Osteoblast (primary cell): ENCODE measurements around the gene MRC2. TPM values are rescaled to one million over a fixed set of nuclear protein-coding genes. Genes with fewer than 3 reads are reported as not detected.

Experiments
- DNase-seq: peaks from one replicate; pipeline ENCODE4 v3.0.0; 2011; ENCODE audit warnings: low spot score, mixed read lengths; ENCODE audit not compliant: insufficient read length; ENCODE audit errors: missing footprints
- H2AFZ ChIP-seq: 2 replicates; pipeline ENCODE4 v1.6.0; 2011; ENCODE audit warnings: mild to moderate bottlenecking, low read length
- H3K27ac ChIP-seq: 2 replicates; pipeline ENCODE4 v1.5.1; 2011; ENCODE audit warnings: mild to moderate bottlenecking, low read depth, low read length, moderate library complexity
- H3K27me3 ChIP-seq: 2 replicates; pipeline ENCODE4 v1.6.0; 2012; ENCODE audit warnings: mild to moderate bottlenecking, control low read depth, inconsistent platforms, low read length, moderate library complexity; ENCODE audit not compliant: insufficient read depth
- H3K36me3 ChIP-seq: 2 replicates; pipeline ENCODE4 v1.5.1; 2011; ENCODE audit warnings: mild to moderate bottlenecking, low read length, control low read depth, moderate library complexity; ENCODE audit not compliant: insufficient read depth
- H3K4me1 ChIP-seq: 2 replicates; pipeline ENCODE4 v1.5.1; 2011; ENCODE audit warnings: mild to moderate bottlenecking, low read length, control low read depth, moderate library complexity; ENCODE audit not compliant: insufficient read depth
- H3K4me2 ChIP-seq: 2 replicates; pipeline ENCODE4 v1.6.0; 2011; ENCODE audit warnings: mild to moderate bottlenecking, low read length; ENCODE audit not compliant: insufficient read depth
- H3K4me3 ChIP-seq: fragments of 200-600 bp; sonication (generic); 3 replicates; pipeline ENCODE4 v1.5.1; 2012; ENCODE audit warnings: mild to moderate bottlenecking, low read length, inconsistent platforms; ENCODE audit not compliant: insufficient read depth
- H3K79me2 ChIP-seq: 2 replicates; pipeline ENCODE4 v1.6.0; 2012; ENCODE audit warnings: mild to moderate bottlenecking, low read length, control low read depth, inconsistent platforms; ENCODE audit not compliant: insufficient read depth
- H3K9me3 ChIP-seq: 2 replicates; pipeline ENCODE4 v1.5.1; 2011; ENCODE audit warnings: low read depth, low read length, control low read depth
- H4K20me1 ChIP-seq: 2 replicates; pipeline ENCODE4 v1.6.0; 2012; ENCODE audit warnings: mild to moderate bottlenecking, low read length, control low read depth; ENCODE audit not compliant: insufficient read depth
- total RNA-seq: library from RNA; depleted of rRNA; stranded (reverse); fragments of >200 nt; gene quantifications from 2 replicates; pipeline ENCODE4 v1.2.3, GENCODE V29; 2012
- TF ChIP-seq, protein P1 (sequence below): IDR thresholded peaks from 2 replicates; pipeline ENCODE4 v1.5.1; 2011; ENCODE audit warnings: mild to moderate bottlenecking, low read depth, low read length, moderate library complexity; ENCODE audit errors: extremely low read depth

MRC2 gene
- total RNA-seq, 1 donor: 552 TPM

GRCh38 chr17:62641153-62641552, 13.7 kb downstream of the MRC2 start:
- Histone ChIP-seq H3K27ac (no peak overlapping the region), H2AFZ (no peak overlapping the region), H4K20me1 (peaks cover 45% of the 10 kb centered on the region), H3K79me2 (peaks cover 88% of the 10 kb centered on the region), H3K4me1 (no peaks in the 10 kb centered on the region), H3K4me3 (no peak overlapping the region), H3K27me3 (no peaks in the 10 kb centered on the region), H3K4me2 (no peak overlapping the region), H3K9me3 (no peaks in the 10 kb centered on the region), H3K36me3 (peaks cover 40% of the 10 kb centered on the region)
- TF ChIP-seq, protein P1, sequence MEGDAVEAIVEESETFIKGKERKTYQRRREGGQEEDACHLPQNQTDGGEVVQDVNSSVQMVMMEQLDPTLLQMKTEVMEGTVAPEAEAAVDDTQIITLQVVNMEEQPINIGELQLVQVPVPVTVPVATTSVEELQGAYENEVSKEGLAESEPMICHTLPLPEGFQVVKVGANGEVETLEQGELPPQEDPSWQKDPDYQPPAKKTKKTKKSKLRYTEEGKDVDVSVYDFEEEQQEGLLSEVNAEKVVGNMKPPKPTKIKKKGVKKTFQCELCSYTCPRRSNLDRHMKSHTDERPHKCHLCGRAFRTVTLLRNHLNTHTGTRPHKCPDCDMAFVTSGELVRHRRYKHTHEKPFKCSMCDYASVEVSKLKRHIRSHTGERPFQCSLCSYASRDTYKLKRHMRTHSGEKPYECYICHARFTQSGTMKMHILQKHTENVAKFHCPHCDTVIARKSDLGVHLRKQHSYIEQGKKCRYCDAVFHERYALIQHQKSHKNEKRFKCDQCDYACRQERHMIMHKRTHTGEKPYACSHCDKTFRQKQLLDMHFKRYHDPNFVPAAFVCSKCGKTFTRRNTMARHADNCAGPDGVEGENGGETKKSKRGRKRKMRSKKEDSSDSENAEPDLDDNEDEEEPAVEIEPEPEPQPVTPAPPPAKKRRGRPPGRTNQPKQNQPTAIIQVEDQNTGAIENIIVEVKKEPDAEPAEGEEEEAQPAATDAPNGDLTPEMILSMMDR: no peak
- no peak for DNase-seq

GRCh38 chr17:62641951-62642350, 14.5 kb downstream of the MRC2 start:
- Histone ChIP-seq H3K9me3 (no peaks in the 10 kb centered on the region), H2AFZ (no peak overlapping the region), H4K20me1 (peaks cover 43% of the 10 kb centered on the region), H3K36me3 (peaks cover 35% of the 10 kb centered on the region), H3K79me2 (peaks cover 89% of the 10 kb centered on the region), H3K4me1 (no peaks in the 10 kb centered on the region), H3K4me3 (no peak overlapping the region), H3K27me3 (no peaks in the 10 kb centered on the region), H3K4me2 (no peak overlapping the region), H3K27ac (no peak overlapping the region)
- DNase-seq: no peak
- TF ChIP-seq, protein P1: no peak

DNA sequence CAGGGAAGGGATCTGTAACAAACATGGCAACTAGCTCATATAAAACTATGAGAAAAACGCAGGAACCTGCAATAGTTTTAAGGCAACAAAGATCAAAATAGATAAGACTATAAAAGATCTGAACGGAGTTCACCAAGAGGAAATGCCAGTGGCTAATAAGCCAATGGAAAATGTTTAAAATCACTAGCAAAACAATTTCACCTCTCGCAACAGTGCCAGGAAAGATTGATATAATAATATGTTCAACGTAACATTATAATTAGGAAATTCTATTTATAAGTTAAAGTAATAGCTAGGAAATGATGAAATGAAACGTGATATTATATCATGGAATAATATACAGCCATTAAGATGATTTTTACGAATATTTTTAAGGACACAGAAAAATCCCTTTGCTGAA, 16.0 kb downstream of the MRC2 start:
- H4K20me1 ChIP-seq: peaks cover 45% of the 10 kb centered on the region
- TF ChIP-seq, protein P1: no peak
- no peak overlapping the region for H2AFZ ChIP-seq
- no peak overlapping the region for H3K4me3 ChIP-seq
- H3K9me3 ChIP-seq: no peaks in the 10 kb centered on the region
- H3K27ac ChIP-seq: no peak overlapping the region
- no peaks in the 10 kb centered on the region for H3K27me3 ChIP-seq
- peaks cover 30% of the 10 kb centered on the region for H3K36me3 ChIP-seq
- H3K4me2 ChIP-seq: no peak overlapping the region
- no peak for DNase-seq
- H3K4me1 ChIP-seq: peaks cover 8% of the 10 kb centered on the region
- peaks cover 86% of the 10 kb centered on the region for H3K79me2 ChIP-seq

DNA sequence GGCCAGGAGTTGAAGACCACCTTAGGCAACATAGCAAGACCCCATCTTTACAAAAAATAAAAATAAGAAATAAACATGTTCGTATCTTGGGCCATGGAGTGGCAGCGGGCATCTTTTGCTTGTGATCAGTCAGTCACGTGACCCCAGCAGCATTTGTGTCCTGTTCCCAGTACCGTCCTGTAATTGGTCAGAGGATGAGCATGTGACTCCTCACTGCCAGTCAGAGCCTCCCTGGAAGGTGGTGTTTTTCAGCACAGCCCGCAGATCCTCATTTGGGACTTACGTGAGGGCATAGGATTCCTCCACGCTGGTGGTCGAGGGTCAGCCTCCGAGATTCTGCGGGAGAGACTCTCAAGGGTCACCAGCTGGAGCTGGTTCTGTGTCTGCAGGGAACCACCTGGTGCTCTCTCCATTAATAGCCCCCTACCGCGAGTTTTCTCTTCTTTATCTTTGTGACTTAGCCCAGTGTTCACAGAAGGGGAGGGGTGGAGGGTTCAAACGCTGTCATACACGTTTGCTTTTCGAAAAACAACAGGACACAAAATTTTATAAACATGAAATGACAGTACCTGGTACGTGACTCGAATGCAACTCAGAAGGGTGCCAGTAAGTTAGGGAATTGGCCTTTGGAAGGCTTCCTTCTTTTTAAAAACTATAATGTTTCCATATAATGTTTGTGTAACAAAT, 17.2 kb downstream of the MRC2 start:
- no peak overlapping the region for H2AFZ ChIP-seq
- TF ChIP-seq, protein P1: no peak
- H3K9me3 ChIP-seq: no peaks in the 10 kb centered on the region
- no peak for DNase-seq
- no peaks in the 10 kb centered on the region for H3K27me3 ChIP-seq
- H3K4me3 ChIP-seq: no peak overlapping the region
- no peak overlapping the region for H3K27ac ChIP-seq
- H3K36me3 ChIP-seq: peaks cover 34% of the 10 kb centered on the region
- H3K4me2 ChIP-seq: no peak overlapping the region
- peaks cover 50% of the 10 kb centered on the region for H4K20me1 ChIP-seq
- peaks cover 85% of the 10 kb centered on the region for H3K79me2 ChIP-seq
- H3K4me1 ChIP-seq: peaks cover 8% of the 10 kb centered on the region
